DND-41 (cell line): Measurements from ENCODE around the gene RGS12.

Experiments used
- ATAC-seq: fragments of 200-7000 bp; cut with Tn5 transposase; 3 replicates; pipeline ENCODE4 v1.9.1; 2021; ENCODE audit warnings: low read depth; ENCODE audit not compliant: insufficient read depth
- DNase-seq: peaks from one replicate; pipeline ENCODE4 v3.0.0-alpha.2; 2020
- H2AFZ ChIP-seq: 2 replicates; pipeline ENCODE4 v1.6.0; 2012; ENCODE audit warnings: low read depth, low read length
- H3K27ac ChIP-seq: 2 replicates; pipeline ENCODE4 v1.5.1; 2012; ENCODE audit warnings: low read length, inconsistent platforms
- H3K27me3 ChIP-seq: fragments of 200-600 bp; sonication (generic); 2 replicates; pipeline ENCODE4 v1.6.0; 2012; ENCODE audit warnings: low read length, mild to moderate bottlenecking, inconsistent platforms; ENCODE audit not compliant: insufficient read depth, poor library complexity
- H3K36me3 ChIP-seq: 2 replicates; pipeline ENCODE4 v1.5.1; 2012; ENCODE audit warnings: low read length, inconsistent platforms; ENCODE audit not compliant: insufficient read depth
- H3K4me1 ChIP-seq: 2 replicates; pipeline ENCODE4 v1.5.1; 2012; ENCODE audit warnings: mild to moderate bottlenecking, low read length; ENCODE audit not compliant: insufficient read depth
- H3K4me2 ChIP-seq: 2 replicates; pipeline ENCODE4 v1.6.0; 2012; ENCODE audit warnings: mild to moderate bottlenecking, moderate library complexity, low read length, inconsistent platforms; ENCODE audit not compliant: insufficient read depth
- H3K4me3 ChIP-seq, 2 experiments: fragments of 200-600 bp in 1 of 2; shearing (Covaris generic) in 1 of 2; 2 replicates each; pipeline ENCODE4 v1.5.1; 2012 to 2016; ENCODE audit warnings: inconsistent platforms in 2 of 2, low read length in 2 of 2, mild to moderate bottlenecking in 2 of 2, low read depth in 1 of 2, moderate library complexity in 1 of 2
- H3K79me2 ChIP-seq: 2 replicates; pipeline ENCODE4 v1.6.0; 2012; ENCODE audit warnings: low read length, inconsistent platforms; ENCODE audit not compliant: insufficient read depth
- H3K9ac ChIP-seq: 2 replicates; pipeline ENCODE4 v1.6.0; 2012; ENCODE audit warnings: low read depth, mild to moderate bottlenecking, inconsistent platforms, low read length, moderate library complexity
- H3K9me3 ChIP-seq: 2 replicates; pipeline ENCODE4 v1.5.1; 2012; ENCODE audit warnings: low read length, moderate library complexity, mild to moderate bottlenecking, inconsistent platforms; ENCODE audit not compliant: insufficient read depth, severe bottlenecking
- H4K20me1 ChIP-seq: 2 replicates; pipeline ENCODE4 v1.6.0; 2012; ENCODE audit warnings: low read length; ENCODE audit not compliant: insufficient read depth
- EZH2 ChIP-seq: IDR thresholded peaks from 3 replicates; pipeline ENCODE4 v1.6.1; 2012; ENCODE audit warnings: borderline replicate concordance, low read depth, mild to moderate bottlenecking, moderate library complexity, low read length, inconsistent platforms; ENCODE audit not compliant: severe bottlenecking
- TF ChIP-seq, protein P1 (sequence below): IDR thresholded peaks from 2 replicates; pipeline ENCODE4 v1.5.1; 2012; ENCODE audit warnings: borderline replicate concordance, low read length, moderate library complexity, mild to moderate bottlenecking; ENCODE audit not compliant: poor library complexity, severe bottlenecking; ENCODE audit errors: extremely low read depth

Gene RGS12

DNA sequence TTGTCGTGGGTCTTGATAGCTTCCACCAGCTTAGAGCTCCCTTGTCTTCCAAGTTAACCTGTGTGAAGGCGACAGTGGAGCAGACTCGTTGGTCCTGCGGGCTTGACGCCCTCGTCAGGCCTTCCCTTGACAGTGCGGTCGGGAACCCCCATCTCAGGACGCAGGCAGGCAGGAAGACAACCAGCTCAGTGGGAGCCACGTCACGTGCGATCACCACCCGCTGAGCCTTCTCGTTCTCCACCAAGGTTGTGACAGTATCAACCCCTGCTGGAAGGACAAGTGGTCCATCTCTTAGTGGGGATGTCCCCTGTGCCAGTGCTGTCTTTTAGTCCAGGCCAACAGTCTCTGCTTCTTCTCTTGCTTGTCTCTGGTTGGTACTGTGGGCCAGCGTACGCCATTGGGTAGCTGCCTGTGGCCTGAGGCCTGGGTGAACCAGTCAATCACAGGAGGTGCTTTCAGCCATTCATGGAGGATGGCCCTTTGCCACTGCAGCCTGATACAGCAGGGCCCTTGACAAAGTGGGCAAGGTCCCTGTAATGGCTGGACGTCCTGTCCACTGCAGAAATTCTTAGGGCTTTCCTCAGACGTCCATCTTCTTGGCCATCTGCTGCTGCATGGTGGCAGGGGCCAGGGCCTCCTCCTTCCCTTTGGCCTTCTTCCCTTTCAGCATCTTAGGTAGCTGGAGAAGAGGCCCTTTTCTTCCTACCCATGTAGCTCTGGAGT, 31.4 kb downstream of the RGS12 start:
- Histone ChIP-seq H3K9ac (no peak overlapping the region), H3K9me3 (no peaks in the 10 kb centered on the region), H3K27ac (no peak overlapping the region), H3K36me3 (no peaks in the 10 kb centered on the region), H3K27me3 (no peaks in the 10 kb centered on the region), H3K4me2 (no peak overlapping the region), H4K20me1 (peaks cover 48% of the 10 kb centered on the region), H3K79me2 (no peaks in the 10 kb centered on the region), H2AFZ (no peak overlapping the region), H3K4me1 (no peaks in the 10 kb centered on the region), H3K4me3 (no peak overlapping the region)
- DNase-seq (no peak), ATAC-seq (no peak)
- TF ChIP-seq, protein P1, sequence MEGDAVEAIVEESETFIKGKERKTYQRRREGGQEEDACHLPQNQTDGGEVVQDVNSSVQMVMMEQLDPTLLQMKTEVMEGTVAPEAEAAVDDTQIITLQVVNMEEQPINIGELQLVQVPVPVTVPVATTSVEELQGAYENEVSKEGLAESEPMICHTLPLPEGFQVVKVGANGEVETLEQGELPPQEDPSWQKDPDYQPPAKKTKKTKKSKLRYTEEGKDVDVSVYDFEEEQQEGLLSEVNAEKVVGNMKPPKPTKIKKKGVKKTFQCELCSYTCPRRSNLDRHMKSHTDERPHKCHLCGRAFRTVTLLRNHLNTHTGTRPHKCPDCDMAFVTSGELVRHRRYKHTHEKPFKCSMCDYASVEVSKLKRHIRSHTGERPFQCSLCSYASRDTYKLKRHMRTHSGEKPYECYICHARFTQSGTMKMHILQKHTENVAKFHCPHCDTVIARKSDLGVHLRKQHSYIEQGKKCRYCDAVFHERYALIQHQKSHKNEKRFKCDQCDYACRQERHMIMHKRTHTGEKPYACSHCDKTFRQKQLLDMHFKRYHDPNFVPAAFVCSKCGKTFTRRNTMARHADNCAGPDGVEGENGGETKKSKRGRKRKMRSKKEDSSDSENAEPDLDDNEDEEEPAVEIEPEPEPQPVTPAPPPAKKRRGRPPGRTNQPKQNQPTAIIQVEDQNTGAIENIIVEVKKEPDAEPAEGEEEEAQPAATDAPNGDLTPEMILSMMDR = no peak
- TF ChIP-seq EZH2 = no peak

DNA sequence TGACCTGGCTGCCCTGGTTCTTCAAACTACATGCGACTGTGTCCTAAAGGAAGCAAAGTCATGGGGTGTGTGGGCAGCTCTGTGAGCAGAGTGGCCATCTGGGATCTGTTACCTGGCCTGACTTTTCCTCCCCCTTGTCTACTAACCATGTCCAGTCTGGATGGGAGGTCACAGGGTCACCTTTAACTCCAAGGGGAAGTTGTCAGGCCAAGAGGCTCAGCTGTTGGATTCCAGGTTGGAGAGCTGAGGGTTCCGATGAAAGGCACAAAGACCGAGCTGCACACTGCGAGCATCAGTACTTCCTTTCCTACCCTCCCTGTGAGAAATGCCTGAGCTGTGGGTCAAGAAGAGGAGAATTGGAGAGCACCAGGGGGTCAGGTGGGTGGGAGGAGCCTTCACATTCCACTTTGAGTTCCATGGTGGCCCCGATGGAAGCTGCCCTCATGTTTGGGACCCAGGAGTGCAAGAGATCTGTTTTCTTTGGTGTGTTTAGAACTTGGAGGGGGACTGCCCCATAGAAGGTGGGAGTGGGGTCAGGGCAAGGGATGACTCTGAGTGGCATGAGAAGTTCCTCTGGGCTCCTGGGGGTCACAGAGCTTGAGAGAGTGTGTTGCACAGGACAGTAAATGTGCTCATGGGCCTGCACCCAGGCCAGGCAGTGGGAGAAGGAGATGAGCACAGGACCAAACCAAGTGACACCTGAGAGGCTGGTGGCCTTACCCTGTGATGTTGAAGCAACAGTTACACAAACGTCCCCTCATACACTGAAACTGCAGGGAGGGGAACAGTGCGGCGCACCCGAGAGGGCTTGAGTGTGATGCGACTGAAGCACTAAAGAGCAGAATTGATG, 36.2 kb downstream of the RGS12 start:
- peaks cover 33% of the 10 kb centered on the region for H4K20me1 ChIP-seq
- no peaks in the 10 kb centered on the region for H3K79me2 ChIP-seq
- H3K36me3 ChIP-seq = no peaks in the 10 kb centered on the region
- H3K9ac ChIP-seq = no peak overlapping the region
- TF ChIP-seq EZH2 = no peak
- TF ChIP-seq, protein P1 = no peak
- no peak overlapping the region for H3K4me2 ChIP-seq
- H2AFZ ChIP-seq = no peak overlapping the region
- H3K27ac ChIP-seq = no peak overlapping the region
- no peaks in the 10 kb centered on the region for H3K4me1 ChIP-seq
- no peaks in the 10 kb centered on the region for H3K27me3 ChIP-seq
- ATAC-seq (no peak), DNase-seq (no peak)
- no peak overlapping the region for H3K4me3 ChIP-seq
- H3K9me3 ChIP-seq = no peaks in the 10 kb centered on the region

DNA sequence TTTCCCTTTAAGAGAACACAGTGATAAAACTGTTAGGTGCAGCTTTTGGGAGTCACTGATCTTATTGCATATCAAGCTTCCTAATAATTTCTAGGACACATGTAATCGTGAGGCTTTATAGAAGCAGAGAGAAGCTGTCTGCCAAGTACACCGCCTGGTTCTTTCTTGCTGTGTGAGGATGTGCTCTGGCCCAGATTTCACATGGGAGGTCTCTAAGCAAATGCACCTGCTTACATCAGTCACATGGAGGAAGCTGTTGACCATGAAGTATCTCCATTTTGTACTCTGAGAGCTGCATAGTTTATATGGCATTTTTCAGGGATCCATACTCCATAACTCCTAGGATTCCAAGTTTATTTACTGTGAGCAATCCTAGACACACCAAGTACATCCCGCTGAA, 37.1 kb downstream of the RGS12 start:
- TF ChIP-seq EZH2 = no peak
- TF ChIP-seq, protein P1 = no peak
- Histone ChIP-seq H3K4me1 (no peaks in the 10 kb centered on the region), H2AFZ (no peak overlapping the region), H4K20me1 (peaks cover 29% of the 10 kb centered on the region), H3K36me3 (no peaks in the 10 kb centered on the region), H3K27ac (no peak overlapping the region), H3K9me3 (no peaks in the 10 kb centered on the region), H3K4me3 (no peak overlapping the region), H3K4me2 (no peak overlapping the region), H3K79me2 (no peaks in the 10 kb centered on the region), H3K27me3 (no peaks in the 10 kb centered on the region), H3K9ac (no peak overlapping the region)
- ATAC-seq (no peak), DNase-seq (no peak)
